ENCODE data around the gene ANKMY1. TPM values are rescaled to one million over a fixed set of nuclear protein-coding genes. Genes with fewer than 3 reads are reported as not detected.

ANKMY1 gene
- total RNA-seq, 1 donor from 2014 or later, result 7.2 TPM

GRCh38 chr2:240462707-240463273 lies 95.0 kb downstream of the ANKMY1 start:
- no peak overlapping the region for H2AFZ ChIP-seq (ENCODE audit: low read depth, low read length)
- H3K79me2 ChIP-seq (ENCODE audit: insufficient read depth, low read length), result peaks cover 11% of the 10 kb centered on the region
- Mint-ChIP-seq H3K27me3 (ENCODE audit: low read depth, unreplicated experiment) (no peaks in the 10 kb centered on the region), H3K4me3 (ENCODE audit: unreplicated experiment) (no peak overlapping the region), H3K4me1 (ENCODE audit: low read depth, unreplicated experiment) (no peaks in the 10 kb centered on the region), H3K36me3 (ENCODE audit: low read depth, unreplicated experiment) (no peaks in the 10 kb centered on the region), H3K9me3 (ENCODE audit: unreplicated experiment) (no peaks in the 10 kb centered on the region), H3K27ac (ENCODE audit: unreplicated experiment) (no peak overlapping the region)
- H4K20me1 ChIP-seq (ENCODE audit: insufficient read depth, low read length), result peaks cover 58% of the 10 kb centered on the region
- H3K9me3 ChIP-seq (ENCODE audit: insufficient read depth, low read depth, low read length), result no peaks in the 10 kb centered on the region
- FAIRE-seq, result no peak
- no peaks in the 10 kb centered on the region for H3K27me3 ChIP-seq (ENCODE audit: insufficient read depth, low read length)
- no peak overlapping the region for H3K9ac ChIP-seq (ENCODE audit: low read length)
- no peak for DNase-seq (ENCODE audit: low read depth)
- TF ChIP-seq CTCF (IDR thresholded peaks at IDR 0.05; ENCODE audit: insufficient read depth, low read depth, low read length), result no peak
- TF ChIP-seq EZH2 (IDR thresholded peaks at IDR 0.05; ENCODE audit: insufficient read depth, low read length), result no peak
- H3K4me3 ChIP-seq (ENCODE audit: insufficient read depth, low read depth, low read length), result no peak overlapping the region
- H3K27ac ChIP-seq (ENCODE audit: low read depth, low read length), result no peak overlapping the region
- no peaks in the 10 kb centered on the region for H3K4me1 ChIP-seq (ENCODE audit: insufficient read depth, low read length)
- peaks cover 7% of the 10 kb centered on the region for H3K36me3 ChIP-seq (ENCODE audit: insufficient read depth, low read length)
- no peak overlapping the region for H3K4me2 ChIP-seq (ENCODE audit: low read length)

- no peak for FAIRE-seq
These were observed 95.6 kb downstream of the ANKMY1 start for GRCh38 chr2:240462073-240462706.

More at GRCh38 chr2:240462073-240462706, 95.6 kb downstream of the ANKMY1 start:
- peaks cover 7% of the 10 kb centered on the region for H3K36me3 ChIP-seq (ENCODE audit: insufficient read depth, low read length)
- no peaks in the 10 kb centered on the region for H3K4me1 ChIP-seq (ENCODE audit: insufficient read depth, low read length)
- H2AFZ ChIP-seq (ENCODE audit: low read depth, low read length), result no peak overlapping the region
- Mint-ChIP-seq H3K4me1 (ENCODE audit: low read depth, unreplicated experiment) (no peaks in the 10 kb centered on the region), H3K4me3 (ENCODE audit: unreplicated experiment) (no peak overlapping the region), H3K27ac (ENCODE audit: unreplicated experiment) (no peak overlapping the region), H3K36me3 (ENCODE audit: low read depth, unreplicated experiment) (no peaks in the 10 kb centered on the region), H3K9me3 (ENCODE audit: unreplicated experiment) (no peaks in the 10 kb centered on the region), H3K27me3 (ENCODE audit: low read depth, unreplicated experiment) (no peaks in the 10 kb centered on the region)
- H3K79me2 ChIP-seq (ENCODE audit: insufficient read depth, low read length), result peaks cover 17% of the 10 kb centered on the region
- DNase-seq (ENCODE audit: low read depth), result no peak
- H4K20me1 ChIP-seq (ENCODE audit: insufficient read depth, low read length), result peaks cover 59% of the 10 kb centered on the region
- H3K27me3 ChIP-seq (ENCODE audit: insufficient read depth, low read length), result no peaks in the 10 kb centered on the region
- H3K9me3 ChIP-seq (ENCODE audit: insufficient read depth, low read depth, low read length), result no peaks in the 10 kb centered on the region
- H3K27ac ChIP-seq (ENCODE audit: low read depth, low read length), result no peak overlapping the region
- H3K4me3 ChIP-seq (ENCODE audit: insufficient read depth, low read depth, low read length), result no peak overlapping the region
- TF ChIP-seq CTCF (IDR thresholded peaks at IDR 0.05; ENCODE audit: insufficient read depth, low read depth, low read length) (no peak), EZH2 (IDR thresholded peaks at IDR 0.05; ENCODE audit: insufficient read depth, low read length) (no peak)
- H3K4me2 ChIP-seq (ENCODE audit: low read length), result no peak overlapping the region
- H3K9ac ChIP-seq (ENCODE audit: low read length), result no peak overlapping the region

Data from astrocyte (in vitro differentiated cells and primary cell).